Stimulated activated CD4-positive, alpha-beta T cell treated with anti-CD3 and anti-CD28 coated beads, Interleukin-1b, Interleukin-23, amount 100 ng/mL, for 48 hours (primary cell): ENCODE data around the gene MGAT4B.

Source experiments
- DNase-seq: peaks from one replicate; pipeline ENCODE4 v3.0.0-alpha.2; 2020

MGAT4B gene

GRCh38 chr5:179825655-179826182 lies 19.1 kb upstream of the MGAT4B start:
- no peak for DNase-seq

GRCh38 chr5:179824745-179825112 lies 18.1 kb upstream of the MGAT4B start:
- no peak for DNase-seq

- no peak for DNase-seq
These were observed 17.5 kb upstream of the MGAT4B start for GRCh38 chr5:179823937-179824744.

- DNase-seq: no peak
These were observed 15.9 kb upstream of the MGAT4B start for GRCh38 chr5:179822444-179822990.

- DNase-seq: no peak
These were observed 15.4 kb upstream of the MGAT4B start for GRCh38 chr5:179822059-179822432.

GRCh38 chr5:179821298-179822058 lies 14.8 kb upstream of the MGAT4B start:
- DNase-seq: peak; percentile 83

GRCh38 chr5:179820483-179821297 lies 14.0 kb upstream of the MGAT4B start, which contains the start of gene SQSTM1:
Gene SQSTM1, plus strand, starts transcription at chr5:179820905. Its CDS starts 32 bp downstream, at chr5:179820937.
- DNase-seq: peak; percentile 72

- DNase-seq: no peak
These were observed 13.4 kb upstream of the MGAT4B start for GRCh38 chr5:179820127-179820482.

- peak; percentile 36 for DNase-seq
These were observed 12.8 kb upstream of the MGAT4B start for GRCh38 chr5:179819296-179820126.

- DNase-seq: peak; percentile 83
These were observed 12.2 kb upstream of the MGAT4B start for GRCh38 chr5:179818746-179819295.

- DNase-seq: no peak
These were observed 11.5 kb upstream of the MGAT4B start for GRCh38 chr5:179817890-179818745.

- DNase-seq: no peak
These were observed 10.8 kb upstream of the MGAT4B start for GRCh38 chr5:179817470-179817840.

- no peak for DNase-seq
These were observed 10.3 kb upstream of the MGAT4B start for GRCh38 chr5:179816796-179817469.

GRCh38 chr5:179816401-179816795 lies 9.7 kb upstream of the MGAT4B start:
- DNase-seq: no peak

- no peak for DNase-seq
These were observed 9.0 kb upstream of the MGAT4B start for GRCh38 chr5:179815491-179816249.

- DNase-seq: no peak
These were observed 7.4 kb upstream of the MGAT4B start for GRCh38 chr5:179814090-179814489.

- DNase-seq: no peak
These were observed 6.4 kb upstream of the MGAT4B start for GRCh38 chr5:179812997-179813607.

GRCh38 chr5:179812135-179812825 lies 5.6 kb upstream of the MGAT4B start:
- DNase-seq: no peak
